ENCODE results near the gene PHLDA1. TPM values are rescaled to one million over a fixed set of nuclear protein-coding genes. Genes with fewer than 3 reads are reported as not detected.
"Not testable (repeated sequence)": the region's sequence is repeated elsewhere in the genome, so short reads cannot be mapped to it uniquely, and the experiment has no call there.

Gene PHLDA1
- total and polyA plus RNA-seq, 10 of the 15 experiments (the other 5 are each of a cell fraction or from before 2014, with no cell fraction given) = 0.66 to 14.2 (median 1.3) TPM

- H3K9ac ChIP-seq (ENCODE audit: control insufficient read depth, insufficient read depth, low read length); H3K79me2 ChIP-seq (ENCODE audit: control insufficient read depth, insufficient read depth, low read length); FAIRE-seq; H3K27me3 ChIP-seq (replicated peaks in 1 of 2; ENCODE audit: control insufficient read depth in 2 of 2, insufficient read depth in 2 of 2, low read length in 1 of 2); BruUV-seq (replicated peaks); H3K4me3 ChIP-seq; H3K4me2 ChIP-seq (ENCODE audit: control insufficient read depth, insufficient read depth); H3K9me3 ChIP-seq (replicated peaks; ENCODE audit: control insufficient read depth, insufficient read depth, low read length); in situ Hi-C loops (cut with MboI); ATAC-seq; H3K36me3 ChIP-seq (ENCODE audit: control insufficient read depth in 2 of 2, insufficient read depth in 2 of 2, low read length in 1 of 2); H3K27ac ChIP-seq (ENCODE audit: control insufficient read depth, insufficient read depth); intact Hi-C loops (cut with micrococcal nuclease; ENCODE audit: unreplicated experiment); DNase-seq (ENCODE audit: low read depth, low spot score); H4K20me1 ChIP-seq (ENCODE audit: control insufficient read depth, insufficient read depth); H2AFZ ChIP-seq (ENCODE audit: control insufficient read depth, low read depth, low read length): not testable (repeated sequence)
- H3K4me1 ChIP-seq (ENCODE audit: control insufficient read depth, insufficient read depth, low read length) = peaks cover 26% of the 10 kb centered on the region
- ChIA-PET CTCF (interaction anchor here (1.0 to 2.3 kb wide), 2 partner anchors 47 to 456 kb away, joined by 3 to 5 read pairs; partner anchors contain the start of gene PHLDA1), RAD21 (ENCODE audit: unreplicated experiment) (interaction anchor here (0.7 to 7.7 kb wide), 6 partner anchors 9 to 1080 kb away, joined by 3 to 82 read pairs (median 4); partner anchors contain the start of gene PHLDA1), POLR2A (interaction anchor here (0.6 to 11.0 kb wide), 6 partner anchors 37 to 99 kb away, joined by 3 to 111 read pairs (median 4); partner anchors contain the start of gene PHLDA1), SMC1A (ENCODE audit: uncharacterized antibody, unreplicated experiment) (interaction anchor here (0.8 to 14.9 kb wide), 6 partner anchors 23 to 164 kb away, joined by 3 to 327 read pairs (median 32); partner anchors contain the start of gene PHLDA1)
- WGBS (ENCODE audit: insufficient coverage, insufficient replicate concordance, low lambda C conversion rate, missing lambda C conversion rate) = 100% methylated on average over 2 of the region's 4 CpGs
Measured at GRCh38 chr12:75983851-75984250, 47.7 kb downstream of the PHLDA1 start.

DNA sequence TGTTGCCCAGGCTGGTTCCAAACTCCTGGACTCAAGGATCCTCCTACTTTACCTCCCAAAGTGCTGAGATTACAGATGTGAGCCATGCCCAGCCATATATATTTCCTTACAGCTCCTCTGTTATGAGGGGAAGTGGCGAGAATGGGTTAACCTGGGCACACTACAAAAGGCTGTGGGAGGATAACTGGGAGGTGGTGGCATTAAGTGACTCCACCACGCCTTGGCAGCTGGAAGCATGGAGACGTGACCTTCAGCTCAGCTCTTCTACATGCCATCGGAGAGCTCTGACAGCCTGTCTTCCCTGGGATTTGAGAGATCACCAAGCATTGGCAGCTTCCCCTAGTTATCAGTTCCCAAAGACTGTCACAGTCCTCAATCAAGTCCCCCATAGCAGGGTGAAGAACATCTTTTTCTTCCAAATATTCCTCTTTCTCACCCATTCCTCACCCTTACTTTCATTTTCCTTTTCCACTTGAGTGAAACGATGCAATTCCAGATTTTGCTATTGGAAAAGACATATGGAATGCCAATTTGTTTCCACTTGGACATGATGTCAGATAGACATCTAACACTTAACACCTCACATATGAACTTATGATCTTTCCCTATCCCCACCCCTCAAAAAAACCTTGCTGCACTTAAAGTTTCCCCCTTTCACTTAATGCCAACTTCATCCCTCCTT, 48.5 kb downstream of the PHLDA1 start:
- ChIA-PET RAD21 (ENCODE audit: unreplicated experiment) (interaction anchor here (0.7 to 7.7 kb wide), 6 partner anchors 42 to 499 kb away, joined by 3 to 82 read pairs (median 6); partner anchors contain the start of gene PHLDA1), SMC1A (ENCODE audit: uncharacterized antibody, unreplicated experiment) (interaction anchor here (0.9 to 14.9 kb wide), 6 partner anchors 22 to 100 kb away, joined by 3 to 327 read pairs (median 32); partner anchors contain the start of gene PHLDA1), CTCF (interaction anchor here (0.7 to 2.3 kb wide), 4 partner anchors 14 to 455 kb away, joined by 3 to 5 read pairs (median 3); partner anchors contain the start of gene PHLDA1), POLR2A (interaction anchor here (0.6 to 11.0 kb wide), 5 partner anchors 37 to 100 kb away, joined by 3 to 111 read pairs (median 4); partner anchors contain the start of gene PHLDA1)
- FAIRE-seq = no peak
- Histone ChIP-seq H3K9ac (ENCODE audit: control insufficient read depth, insufficient read depth, low read length) (no peak overlapping the region), H3K36me3 (ENCODE audit: control insufficient read depth in 2 of 2, insufficient read depth in 2 of 2, low read length in 1 of 2) (no peaks in the 10 kb centered on the region), H3K27ac (ENCODE audit: control insufficient read depth, insufficient read depth) (no peak overlapping the region), H3K4me1 (ENCODE audit: control insufficient read depth, insufficient read depth, low read length) (peaks cover 33% of the 10 kb centered on the region), H3K27me3 (replicated peaks in 1 of 2; ENCODE audit: control insufficient read depth in 2 of 2, insufficient read depth in 2 of 2, low read length in 1 of 2) (no peaks in the 10 kb centered on the region), H3K4me2 (ENCODE audit: control insufficient read depth, insufficient read depth) (no peak overlapping the region), H2AFZ (ENCODE audit: control insufficient read depth, low read depth, low read length) (no peak overlapping the region), H3K4me3 (no peak overlapping the region), H3K9me3 (replicated peaks; ENCODE audit: control insufficient read depth, insufficient read depth, low read length) (no peaks in the 10 kb centered on the region), H3K79me2 (ENCODE audit: control insufficient read depth, insufficient read depth, low read length) (no peaks in the 10 kb centered on the region), H4K20me1 (ENCODE audit: control insufficient read depth, insufficient read depth) (no peaks in the 10 kb centered on the region)
- no peak for ATAC-seq
- in situ Hi-C loops (cut with MboI) = no loop called here
- TF ChIP-seq SPI1 (IDR thresholded peaks at IDR 0.05; ENCODE audit: borderline replicate concordance, insufficient read depth, low read depth, low read length) (0 out of 2 replicates have a peak, but pooled peaks have one; percentile 7), IKZF1 (conservative IDR thresholded peaks at IDR 0.05) (peak; percentile 54), RAD21 (IDR thresholded peaks at IDR 0.05; ENCODE audit: insufficient read depth, low read depth, low read length) (no peak), DPF2 (IDR thresholded peaks at IDR 0.05) (0 out of 2 replicates have a peak, but pooled peaks have one; percentile 23), CHD4 (IDR thresholded peaks at IDR 0.05) (no peak)
- no peak for DNase-seq (ENCODE audit: low read depth, low spot score)
- intact Hi-C loops (cut with micrococcal nuclease; ENCODE audit: unreplicated experiment) = loop anchor here (1.0 kb wide), 1 partner anchor 48 kb away; the partner anchor contains the start of gene PHLDA1
- BruUV-seq (replicated peaks) = no TSS peak
- WGBS (ENCODE audit: insufficient coverage, insufficient replicate concordance, low lambda C conversion rate, missing lambda C conversion rate) = 92% methylated on average over 5 of the region's 5 CpGs
